ENCODE measurements around the gene ZBTB48.

- TF ChIP-seq CTCF (conservative IDR thresholded peaks at IDR 0.05 in 1 of 2, IDR thresholded peaks at IDR 0.05 in 1 of 2; ENCODE audit: extremely low read depth in 1 of 2, insufficient read depth in 1 of 2, low read depth in 1 of 2, low read length in 2 of 2) (no peak), EZH2 (IDR thresholded peaks at IDR 0.05; ENCODE audit: borderline replicate concordance, low read length) (no peak)
These were observed 9.7 kb upstream of the ZBTB48 start for GRCh38 chr1:6570100-6570499.

Measured in mammary epithelial cell (primary cell).